GM21367 (cell line): ENCODE measurements around the gene BNC2.

Experiments used
- ATAC-seq: cut with Tn5 transposase; IDR thresholded peaks from one replicate; pipeline ENCODE4 v1.9.1; 2021; ENCODE audit not compliant: unreplicated experiment

The BNC2 gene

GRCh38 chr9:16385590-16385989 is 484.9 kb downstream of the BNC2 start:
- no peak for ATAC-seq

DNA sequence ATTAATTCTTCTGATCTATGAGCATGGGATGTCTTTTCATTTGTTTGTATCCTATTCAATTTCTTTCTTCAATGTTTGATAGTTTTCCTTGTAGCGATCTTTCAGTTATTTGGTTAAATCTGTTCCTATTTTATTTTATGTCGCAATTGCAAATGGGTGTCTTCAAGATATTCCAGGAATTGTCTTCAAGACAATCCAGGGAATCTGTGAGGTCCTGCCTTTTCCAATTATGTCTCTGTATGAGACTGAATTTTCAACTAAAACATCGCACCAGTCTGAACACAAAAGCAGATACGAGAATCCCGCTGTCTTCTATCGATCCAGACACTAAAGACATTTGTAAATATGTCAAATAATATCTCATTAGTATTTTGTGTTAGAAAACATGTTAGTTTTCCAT is 485.5 kb downstream of the BNC2 start:
- ATAC-seq, result no peak

- ATAC-seq, result no peak
Observed at GRCh38 chr9:16377311-16377710, 493.2 kb downstream of the BNC2 start.

DNA sequence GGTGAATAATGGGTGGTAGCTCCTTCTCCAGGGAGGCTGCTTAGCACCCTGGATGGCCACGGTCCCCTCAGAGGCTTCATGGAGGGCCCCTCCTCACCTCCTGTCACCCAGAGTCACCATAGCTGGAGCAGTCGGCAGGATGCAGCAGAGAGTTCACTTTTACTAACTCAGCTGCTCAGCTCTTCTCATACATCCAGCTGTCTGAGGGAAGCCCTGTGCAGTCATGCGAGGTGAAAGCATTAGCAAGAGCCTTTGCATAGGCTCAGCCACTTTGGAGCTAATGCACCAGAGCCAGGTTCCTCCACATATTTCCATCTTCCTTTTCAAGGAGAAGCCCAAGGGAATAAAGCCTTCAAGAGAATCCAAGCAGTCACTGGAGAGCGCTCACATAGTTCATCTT is 499.2 kb downstream of the BNC2 start:
- no peak for ATAC-seq

GRCh38 chr9:16370647-16371046 is 499.8 kb downstream of the BNC2 start:
- ATAC-seq, result no peak

- no peak for ATAC-seq
Observed at GRCh38 chr9:16369427-16369826, 501.0 kb downstream of the BNC2 start.

DNA sequence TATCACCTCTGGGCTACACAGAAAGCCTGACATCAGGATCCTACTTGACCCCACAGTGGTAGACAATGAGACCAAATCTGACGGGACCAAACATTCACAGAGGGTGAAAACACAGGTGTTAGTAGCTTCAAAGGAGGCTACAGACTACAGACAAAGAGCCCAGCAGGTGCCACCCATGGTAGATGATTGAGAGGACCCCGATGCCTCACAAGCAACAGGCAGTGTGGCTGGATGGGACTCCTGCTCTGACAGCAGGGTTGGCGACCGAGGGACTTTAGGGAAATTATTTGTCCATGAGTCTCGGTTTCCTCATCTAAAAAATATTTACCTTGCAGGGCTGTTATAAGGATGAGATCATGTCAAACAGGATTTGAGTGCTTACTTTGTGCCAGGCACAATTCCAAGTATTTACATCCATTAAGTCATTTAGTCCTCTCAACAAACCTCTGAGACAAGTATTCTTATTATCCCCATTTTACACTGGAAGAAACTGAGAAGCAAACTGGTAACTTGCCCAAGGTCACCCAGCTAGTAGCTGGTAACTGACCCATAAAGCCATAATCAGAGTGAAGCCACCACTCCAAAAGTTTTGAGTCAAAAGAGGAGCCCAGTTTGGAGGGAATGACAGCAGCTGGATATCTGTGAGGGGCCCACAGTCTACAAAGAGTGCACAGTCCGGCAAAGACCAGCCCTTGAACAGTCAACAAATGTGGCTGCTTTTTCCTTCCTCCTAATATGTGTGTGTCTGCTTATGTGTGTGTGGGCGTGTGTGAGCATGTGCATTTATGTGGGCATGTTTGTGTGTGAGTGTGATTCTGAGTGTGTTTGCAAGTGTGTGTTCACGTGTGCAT is 502.0 kb downstream of the BNC2 start:
- no peak for ATAC-seq

DNA sequence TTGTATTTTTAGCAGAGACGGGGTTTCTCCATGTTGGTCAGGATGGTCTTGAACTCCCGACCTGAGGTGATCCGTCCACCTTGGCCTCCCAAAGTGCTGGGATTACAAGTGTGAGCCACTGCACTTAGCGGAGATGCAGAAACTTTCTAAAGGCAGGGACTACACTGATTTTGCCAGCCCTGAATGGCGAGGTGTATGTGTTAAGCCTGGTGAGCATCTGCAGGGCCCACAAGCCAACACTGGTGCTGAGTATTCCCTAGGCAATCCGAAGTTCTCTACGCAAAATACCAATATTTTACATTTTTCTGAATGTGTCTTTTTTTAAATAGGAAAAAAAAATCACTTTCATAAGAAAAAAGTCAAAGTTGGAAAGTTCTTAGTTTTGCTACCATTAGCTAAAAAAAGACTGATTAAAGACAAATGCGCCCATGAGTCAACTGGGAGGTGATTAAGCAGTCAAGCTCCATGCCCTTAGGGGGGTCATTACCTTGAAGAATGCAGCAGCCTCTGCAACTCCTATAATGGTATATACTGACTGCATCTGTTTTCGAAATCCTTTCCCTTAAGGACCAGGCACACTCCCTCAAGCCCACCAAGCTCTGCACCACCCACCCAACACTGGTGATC is 502.8 kb downstream of the BNC2 start:
- ATAC-seq, result no peak

DNA sequence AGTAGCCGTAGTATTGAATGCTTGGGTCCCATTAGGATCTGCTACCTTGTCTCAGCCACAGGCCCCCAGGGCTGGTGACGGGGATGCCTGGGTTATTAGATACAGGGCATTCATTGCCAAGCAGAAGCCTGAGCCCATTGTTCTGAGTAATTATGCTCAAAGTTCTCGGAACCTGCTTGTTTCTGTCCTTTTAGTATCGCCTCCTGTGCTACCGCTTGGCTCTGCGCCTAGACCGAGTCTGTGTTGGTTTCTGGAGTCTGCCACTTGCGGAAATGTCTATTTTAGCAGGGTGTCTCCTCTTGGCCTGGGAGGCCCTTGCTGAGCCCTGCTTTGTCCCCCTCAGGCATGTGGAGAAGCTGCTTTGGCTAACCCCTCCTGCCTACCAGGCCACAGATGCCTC is 506.1 kb downstream of the BNC2 start:
- no peak for ATAC-seq

- ATAC-seq, result no peak
Observed at GRCh38 chr9:16363916-16364315, 506.6 kb downstream of the BNC2 start.

DNA sequence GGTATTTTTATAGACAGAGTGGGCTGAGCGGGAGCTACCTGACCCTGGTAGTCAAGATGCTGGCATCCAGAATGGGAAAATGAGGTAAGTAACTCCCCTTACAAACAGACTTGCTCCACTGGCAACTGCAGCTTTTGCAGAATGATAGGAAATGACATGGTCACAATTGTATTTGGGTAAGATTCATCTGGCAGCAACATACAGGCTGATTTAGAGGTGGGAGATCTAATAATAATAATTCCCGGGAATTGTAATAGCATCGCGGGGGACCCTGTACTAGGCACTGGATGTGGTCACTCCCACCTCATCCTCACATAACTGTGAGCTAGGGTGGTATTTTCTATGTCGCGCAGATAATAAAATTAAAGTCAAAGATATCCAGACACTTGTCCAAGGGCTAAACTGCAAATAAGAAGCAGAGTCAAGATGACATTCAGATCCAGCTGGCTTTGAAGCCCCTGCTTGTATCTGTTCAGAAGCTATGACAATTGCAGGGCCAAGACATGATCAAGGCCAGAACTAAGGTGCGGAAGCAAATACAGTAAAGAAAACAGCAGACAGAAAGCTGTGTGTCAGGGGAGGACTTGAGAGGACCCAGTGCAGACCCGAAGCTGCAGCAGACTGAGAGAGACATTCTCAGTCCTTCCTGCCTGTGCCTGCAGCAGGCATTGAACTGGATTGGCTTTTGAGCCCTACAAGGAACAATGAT is 507.2 kb downstream of the BNC2 start:
- no peak for ATAC-seq

GRCh38 chr9:16361939-16362338 is 508.5 kb downstream of the BNC2 start:
- ATAC-seq, result no peak

DNA sequence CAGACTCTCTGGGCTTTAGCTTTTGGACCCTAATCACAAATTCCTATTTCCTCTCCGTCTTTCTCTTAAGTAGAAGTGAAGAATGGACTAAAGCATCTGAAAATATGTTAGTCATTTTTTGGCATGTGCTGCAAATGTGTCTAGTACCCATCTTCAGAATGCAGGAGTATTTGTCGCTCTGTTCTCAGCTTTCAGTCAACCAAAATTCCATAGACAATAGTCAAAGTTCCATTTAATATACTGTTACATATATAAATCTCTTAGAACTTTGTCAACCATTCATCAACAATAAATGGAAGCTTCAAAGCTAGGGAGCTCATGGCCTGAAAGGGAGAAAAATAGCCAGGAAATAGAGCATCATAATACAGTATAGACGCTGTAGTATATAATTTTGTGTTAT is 509.4 kb downstream of the BNC2 start:
- ATAC-seq, result no peak

DNA sequence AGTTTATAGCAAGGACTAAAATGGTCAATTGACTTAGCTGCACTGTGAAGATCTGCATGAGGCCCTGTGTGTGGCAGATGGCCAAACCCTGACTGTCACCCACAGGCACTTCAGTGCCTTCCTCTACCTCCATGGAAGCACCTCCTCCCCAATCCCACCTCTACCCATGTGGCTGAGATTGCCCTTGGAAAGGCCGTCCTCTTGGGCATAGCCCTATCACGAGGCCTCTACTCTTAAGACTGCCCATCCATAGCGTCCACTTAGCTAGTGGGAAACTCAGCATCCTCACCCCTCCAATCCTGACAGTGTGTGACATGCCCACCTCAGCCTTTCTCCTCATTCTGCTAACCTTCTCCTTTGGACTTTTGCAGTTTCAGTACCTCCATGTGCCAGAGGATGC is 510.2 kb downstream of the BNC2 start:
- no peak for ATAC-seq
